Naive thymus-derived CD4-positive, alpha-beta T cell (primary cell): ENCODE data around the gene ATP6V1B1. TPM values are rescaled to one million over a fixed set of nuclear protein-coding genes. Genes with fewer than 3 reads are reported as not detected.

Experiments
- ATAC-seq: fragments of 150-1000 bp; cut with Tn5 transposase; 2 replicates; pipeline ENCODE4 v1.10.0; 2021; ENCODE audit warnings: mild to moderate bottlenecking, moderate library complexity
- CTCF ChIA-PET: fragments of 350-600 bp; sonication (Branson Sonifier 250); formaldehyde crosslinking; loops from one replicate; lab custom pipeline; 2021; ENCODE audit warnings: antibody characterized with exemption; lab: Charles Lee
- POLR2A ChIA-PET: fragments of 350-600 bp; sonication (Branson Sonifier 250); formaldehyde crosslinking; loops from one replicate; lab custom pipeline; 2021; ENCODE audit warnings: antibody characterized with exemption, inconsistent platforms; lab: Charles Lee
- DNase-seq, 9 donors: peaks; one replicate each; pipeline versions ENCODE4 v3.0.0 to v3.0.0-alpha.2; 2020 to 2022; ENCODE audit warnings: mixed read lengths in 1 of 9
- H3K27ac ChIP-seq: one replicate; pipeline ENCODE4 v1.7.0; 2013; ENCODE audit warnings: mild to moderate bottlenecking, low read depth, low read length, moderate library complexity
- H3K27me3 ChIP-seq, 2 donors: one replicate each; pipeline ENCODE4 v1.7.0; 2013; ENCODE audit warnings: low read length in 2 of 2, mild to moderate bottlenecking in 2 of 2, moderate library complexity in 2 of 2; ENCODE audit not compliant: control insufficient read depth in 2 of 2, insufficient read depth in 2 of 2
- H3K36me3 ChIP-seq, 3 experiments: 1 replicate in 2 of 3; 2 replicates in 1 of 3; pipeline ENCODE4 v1.7.0; 2013; ENCODE audit warnings: low read length in 3 of 3, mild to moderate bottlenecking in 3 of 3, moderate library complexity in 1 of 3; ENCODE audit not compliant: insufficient read depth in 3 of 3, control insufficient read depth in 2 of 3
- H3K4me1 ChIP-seq, 2 donors: one replicate each; pipeline ENCODE4 v1.7.0; 2013; ENCODE audit warnings: low read length in 2 of 2, mild to moderate bottlenecking in 2 of 2, moderate library complexity in 1 of 2; ENCODE audit not compliant: control insufficient read depth in 2 of 2, insufficient read depth in 2 of 2
- H3K4me3 ChIP-seq: 2 replicates; pipeline ENCODE4 v1.7.0; 2013; ENCODE audit warnings: mild to moderate bottlenecking, low read length
- H3K9me3 ChIP-seq, 3 experiments: 1 replicate in 2 of 3; 2 replicates in 1 of 3; pipeline ENCODE4 v1.7.0; 2013; ENCODE audit warnings: low read length in 3 of 3; ENCODE audit not compliant: control insufficient read depth in 2 of 3
- H3K27ac Mint-ChIP-seq, 9 donors: one replicate each; pipeline ENCODE4 v1.8.0; 2020 to 2022; ENCODE audit warnings: mixed read lengths in 9 of 9, mild to moderate bottlenecking in 8 of 9, moderate library complexity in 5 of 9, inconsistent platforms in 2 of 9
- H3K27me3 Mint-ChIP-seq, 5 donors: one replicate each; pipeline ENCODE4 v1.8.0; 2021 to 2022; ENCODE audit warnings: mixed read lengths in 5 of 5, mild to moderate bottlenecking in 1 of 5
- H3K36me3 Mint-ChIP-seq, 5 donors: one replicate each; pipeline ENCODE4 v1.8.0; 2020 to 2022; ENCODE audit warnings: mixed read lengths in 5 of 5, mild to moderate bottlenecking in 3 of 5, inconsistent platforms in 1 of 5
- H3K4me1 Mint-ChIP-seq, 7 donors: one replicate each; pipeline ENCODE4 v1.8.0; 2020 to 2022; ENCODE audit warnings: mixed read lengths in 7 of 7, mild to moderate bottlenecking in 3 of 7, inconsistent platforms in 1 of 7
- H3K4me3 Mint-ChIP-seq, 10 donors: one replicate each; pipeline ENCODE4 v1.8.0; 2020 to 2022; ENCODE audit warnings: mild to moderate bottlenecking in 10 of 10, mixed read lengths in 10 of 10, moderate library complexity in 6 of 10, inconsistent platforms in 2 of 10
- H3K9me3 Mint-ChIP-seq, 11 donors: one replicate each; pipeline ENCODE4 v1.8.0; 2020 to 2022; ENCODE audit warnings: mixed read lengths in 11 of 11, mild to moderate bottlenecking in 4 of 11, inconsistent platforms in 1 of 11, moderate library complexity in 1 of 11
- intact Hi-C, 2 donors: fragments of 100-400 bp; cut with micrococcal nuclease; formaldehyde crosslinking; loops; one replicate each; pipeline ENCODE4 v1.15.1; 2023
- polyA plus RNA-seq, 2 donors: library from polyadenylated mRNA; unstranded; fragments of 300-500 nt; fragmentation: Illumina TruSeq; gene quantifications; one replicate each; pipeline ENCODE4 v1.2.3, GENCODE V29; 2021
- total RNA-seq, 6 experiments: library from RNA in 5 of 6; stranded (reverse) in 5 of 6; gene quantifications; 1 replicate in 5 of 6; 2 replicates in 1 of 6; pipeline ENCODE4 v1.2.3 and lab custom pipeline; 2021 to 2026

ATP6V1B1 gene
- total and polyA plus RNA-seq, 7 experiments from 2014 or later = not detected

DNA sequence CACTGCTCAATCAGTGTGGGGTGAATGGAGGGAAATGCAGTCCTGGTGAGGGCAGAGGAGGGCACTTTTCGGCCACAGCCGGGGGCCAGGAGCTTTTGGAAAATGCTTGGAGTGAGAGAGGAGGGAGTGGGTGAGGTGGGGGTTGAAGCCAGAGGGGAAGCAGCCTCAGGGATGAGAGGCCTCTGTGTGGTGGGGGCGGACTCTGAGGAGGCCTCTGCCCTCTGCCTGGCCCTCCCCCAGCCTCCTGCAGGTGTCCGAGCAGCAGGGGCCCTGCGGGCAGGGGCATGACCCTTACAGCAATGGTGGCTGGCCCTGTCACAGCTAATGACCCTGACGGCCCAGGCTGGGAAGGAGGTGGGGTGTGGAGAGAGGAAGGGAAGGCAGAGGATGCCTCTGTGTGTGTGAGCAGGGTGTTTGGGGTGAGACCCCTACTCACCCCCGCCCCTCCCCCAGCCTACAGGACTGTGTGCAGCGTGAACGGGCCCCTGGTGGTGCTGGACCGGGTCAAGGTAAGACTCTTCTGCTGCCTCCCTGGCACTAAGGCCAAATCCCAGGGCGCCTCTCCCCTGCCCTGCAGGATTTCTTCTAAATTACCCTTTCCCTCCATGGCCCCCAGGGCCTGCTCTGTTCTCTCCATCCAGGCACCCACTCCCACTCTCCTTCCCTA lies 7.6 kb downstream of the ATP6V1B1 start:
- H3K27ac ChIP-seq = no peak overlapping the region
- H3K9me3 ChIP-seq = no peaks in the 10 kb centered on the region
- Mint-ChIP-seq H3K9me3 (no peaks in the 10 kb centered on the region), H3K36me3 (no peaks in the 10 kb centered on the region), H3K27ac (no peak overlapping the region), H3K27me3 (peaks cover 10 to 29% (median 16%) of the 10 kb centered on the region in 5 donors), H3K4me1 (peaks cover 7 to 16% (median 11%) of the 10 kb centered on the region in 7 donors), H3K4me3 (no peak overlapping the region)
- DNase-seq (no peak), ATAC-seq (no peak)
- CTCF ChIA-PET = interaction anchor here (0.5 to 1.6 kb wide), 4 partner anchors 10 to 634 kb away, joined by 3 to 6 read pairs (median 3); partner anchors contain the start of gene FIGLA
- H3K36me3 ChIP-seq = no peaks in the 10 kb centered on the region
- H3K4me3 ChIP-seq = no peak overlapping the region
- H3K27me3 ChIP-seq = no peaks in the 10 kb centered on the region
- intact Hi-C loops = loop anchor here in 1 of 2 donors (10.0 kb wide), 1 partner anchor 289 kb away; no protein-coding TSS in a partner anchor
- POLR2A ChIA-PET = no interaction called here
- peaks cover 0 to 4% of the 10 kb centered on the region in 2 donors for H3K4me1 ChIP-seq

DNA sequence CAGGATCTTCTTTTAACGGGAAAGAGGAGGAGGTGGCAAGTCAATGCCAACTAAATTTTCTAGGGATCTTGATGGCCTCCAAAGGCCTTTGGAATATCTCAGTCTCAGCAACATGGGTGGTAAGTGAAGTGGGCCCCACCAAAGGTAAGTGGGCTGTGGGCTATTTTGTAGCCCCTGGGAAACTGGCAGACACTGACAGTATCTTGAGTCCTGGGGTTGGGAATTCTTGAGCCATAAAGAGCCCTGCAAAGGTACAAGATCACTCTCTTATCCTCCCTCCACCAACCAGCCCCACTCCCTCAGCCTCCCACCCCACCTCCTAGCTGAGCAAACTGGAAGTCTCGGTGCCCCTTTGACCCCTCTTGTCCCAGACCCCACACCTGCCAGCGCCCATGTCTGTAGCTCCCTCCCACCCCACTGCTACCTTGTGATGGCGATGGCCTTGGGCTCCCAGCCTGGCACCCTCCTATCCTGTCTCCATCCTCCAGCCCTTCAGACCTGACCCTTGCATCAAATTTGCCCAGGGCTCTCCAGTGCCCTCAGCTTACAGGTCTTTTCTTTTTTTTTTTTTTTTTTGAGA lies 8.5 kb downstream of the ATP6V1B1 start:
- ATAC-seq = no peak
- H3K4me1 ChIP-seq = peaks cover 0 to 4% of the 10 kb centered on the region in 2 donors
- H3K4me3 ChIP-seq = no peak overlapping the region
- no peaks in the 10 kb centered on the region for H3K9me3 ChIP-seq
- DNase-seq = no peak
- Mint-ChIP-seq H3K4me3 (no peak overlapping the region), H3K27me3 (peaks cover 6 to 32% (median 17%) of the 10 kb centered on the region in 5 donors), H3K36me3 (no peaks in the 10 kb centered on the region), H3K9me3 (no peaks in the 10 kb centered on the region), H3K4me1 (peaks cover 10 to 18% (median 12%) of the 10 kb centered on the region in 7 donors), H3K27ac (peak overlapping the region in 2 of 9 donors; percentile 42 to 51)
- CTCF ChIA-PET = interaction anchor here (0.7 to 1.6 kb wide), 4 partner anchors 10 to 640 kb away, joined by 3 to 6 read pairs (median 3); partner anchors contain the start of gene FIGLA
- intact Hi-C loops = loop anchor here in 1 of 2 donors (10.0 kb wide), 1 partner anchor 289 kb away; no protein-coding TSS in a partner anchor
- POLR2A ChIA-PET = no interaction called here
- no peaks in the 10 kb centered on the region for H3K27me3 ChIP-seq
- no peaks in the 10 kb centered on the region for H3K36me3 ChIP-seq
- no peak overlapping the region for H3K27ac ChIP-seq

DNA sequence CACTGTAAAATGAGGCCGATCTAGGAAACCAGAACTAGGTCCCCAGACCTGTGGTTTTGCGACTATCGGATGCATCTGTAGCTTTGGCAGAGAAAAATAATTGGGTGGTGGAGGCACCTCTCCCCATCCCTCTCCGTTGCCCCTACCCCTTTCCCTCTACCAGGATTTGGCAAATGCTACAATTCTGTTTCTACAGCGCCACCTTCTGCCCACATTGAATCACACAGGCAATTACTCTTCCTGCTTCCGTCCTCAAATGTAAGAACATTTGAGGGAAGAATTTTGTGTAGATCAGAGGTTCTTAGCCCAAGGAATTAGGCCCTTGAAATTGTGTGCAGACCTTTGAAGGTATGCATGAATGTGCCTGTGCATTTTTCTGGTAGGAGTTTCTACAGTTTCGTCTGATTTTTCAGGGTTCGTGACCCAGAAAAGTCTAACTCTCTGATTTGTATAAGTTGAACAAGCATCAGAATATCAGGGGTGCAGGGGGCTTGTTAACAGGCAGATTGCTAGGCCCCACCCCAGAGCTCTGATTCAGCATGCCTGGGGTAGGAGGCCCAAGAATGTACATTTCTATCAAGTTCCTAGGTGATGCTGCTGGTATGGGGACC lies 11.2 kb downstream of the ATP6V1B1 start:
- Histone ChIP-seq H3K4me1 (peaks cover 0 to 4% of the 10 kb centered on the region in 2 donors), H3K27ac (no peak overlapping the region), H3K36me3 (no peaks in the 10 kb centered on the region), H3K27me3 (no peaks in the 10 kb centered on the region), H3K4me3 (no peak overlapping the region), H3K9me3 (no peaks in the 10 kb centered on the region)
- intact Hi-C loops = loop anchor here (1.0 to 10.0 kb wide), 3 partner anchors 76 to 645 kb away; partner anchors contain the start of gene FAM136A (in 1 of the 2)
- ChIA-PET CTCF (interaction anchor here (1.0 to 3.5 kb wide), 12 partner anchors 15 to 644 kb away, joined by 3 to 16 read pairs (median 4); partner anchors contain the start of gene FIGLA), POLR2A (interaction anchor here (1.5 kb wide), 1 partner anchor 644 kb away, joined by 4 read pairs; no protein-coding TSS in a partner anchor)
- Mint-ChIP-seq H3K36me3 (no peaks in the 10 kb centered on the region), H3K4me3 (peak overlapping the region in 1 of 10 donors; percentile 28), H3K4me1 (peaks cover 10 to 18% (median 14%) of the 10 kb centered on the region in 7 donors), H3K9me3 (no peaks in the 10 kb centered on the region), H3K27ac (no peak overlapping the region), H3K27me3 (peaks cover 0 to 25% (median 16%) of the 10 kb centered on the region in 5 donors)
- peak in 8 of 9 donors; percentile 16 to 56 (median 52) for DNase-seq
- peak; percentile 48 for ATAC-seq

DNA sequence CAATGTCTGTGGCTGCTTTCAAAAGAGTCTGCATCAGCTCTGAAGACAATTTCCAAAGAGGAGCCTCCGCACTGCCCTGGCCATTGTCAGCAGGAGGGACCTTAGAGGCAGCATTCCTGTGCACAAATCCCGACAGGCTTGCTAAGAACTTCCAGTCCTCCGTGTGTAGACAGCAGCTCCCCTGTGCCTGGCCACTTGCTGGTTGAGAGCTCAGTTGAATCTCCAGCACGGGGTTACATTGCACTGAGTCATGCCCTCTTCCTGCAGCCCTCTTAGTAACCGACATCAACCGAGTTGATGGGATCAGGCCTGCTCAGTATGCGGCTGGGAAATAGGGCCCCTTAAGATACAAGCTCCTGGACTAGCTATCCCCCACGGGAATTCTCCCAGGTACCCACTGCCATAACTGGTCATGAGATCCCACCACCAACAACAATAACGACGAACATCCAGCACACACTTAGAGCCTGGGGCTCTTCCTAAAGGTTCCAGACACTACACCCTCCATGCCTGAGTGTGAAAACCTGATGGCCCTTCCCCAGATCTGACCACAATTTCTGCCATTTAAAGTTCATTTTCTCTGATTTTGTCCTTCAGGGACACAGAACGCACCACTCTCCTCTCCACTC lies 12.0 kb downstream of the ATP6V1B1 start:
- ChIA-PET POLR2A (interaction anchor here (1.5 kb wide), 1 partner anchor 644 kb away, joined by 4 read pairs; no protein-coding TSS in a partner anchor), CTCF (interaction anchor here (0.6 to 3.5 kb wide), 13 partner anchors 14 to 643 kb away, joined by 3 to 16 read pairs (median 4); partner anchors contain the start of gene FIGLA)
- H3K4me3 Mint-ChIP-seq = peak overlapping the region; percentile 73 to 96 (median 84)
- Histone ChIP-seq H3K27ac (no peak overlapping the region), H3K9me3 (no peaks in the 10 kb centered on the region), H3K4me1 (peaks cover 0 to 4% of the 10 kb centered on the region in 2 donors), H3K27me3 (no peaks in the 10 kb centered on the region), H3K36me3 (no peaks in the 10 kb centered on the region), H3K4me3 (no peak overlapping the region)
- no peaks in the 10 kb centered on the region for H3K9me3 Mint-ChIP-seq
- intact Hi-C loops = loop anchor here (1.0 to 10.0 kb wide), 8 partner anchors 76 to 645 kb away; partner anchors contain the start of gene FAM136A (in 1 of the 2)
- H3K4me1 Mint-ChIP-seq = peaks cover 10 to 18% (median 14%) of the 10 kb centered on the region in 7 donors
- ATAC-seq (peak; percentile 12), DNase-seq (peak in 1 of 9 donors; percentile 3)
- no peak overlapping the region for H3K27ac Mint-ChIP-seq
- no peaks in the 10 kb centered on the region for H3K36me3 Mint-ChIP-seq
- H3K27me3 Mint-ChIP-seq = peaks cover 0 to 24% (median 19%) of the 10 kb centered on the region in 5 donors

DNA sequence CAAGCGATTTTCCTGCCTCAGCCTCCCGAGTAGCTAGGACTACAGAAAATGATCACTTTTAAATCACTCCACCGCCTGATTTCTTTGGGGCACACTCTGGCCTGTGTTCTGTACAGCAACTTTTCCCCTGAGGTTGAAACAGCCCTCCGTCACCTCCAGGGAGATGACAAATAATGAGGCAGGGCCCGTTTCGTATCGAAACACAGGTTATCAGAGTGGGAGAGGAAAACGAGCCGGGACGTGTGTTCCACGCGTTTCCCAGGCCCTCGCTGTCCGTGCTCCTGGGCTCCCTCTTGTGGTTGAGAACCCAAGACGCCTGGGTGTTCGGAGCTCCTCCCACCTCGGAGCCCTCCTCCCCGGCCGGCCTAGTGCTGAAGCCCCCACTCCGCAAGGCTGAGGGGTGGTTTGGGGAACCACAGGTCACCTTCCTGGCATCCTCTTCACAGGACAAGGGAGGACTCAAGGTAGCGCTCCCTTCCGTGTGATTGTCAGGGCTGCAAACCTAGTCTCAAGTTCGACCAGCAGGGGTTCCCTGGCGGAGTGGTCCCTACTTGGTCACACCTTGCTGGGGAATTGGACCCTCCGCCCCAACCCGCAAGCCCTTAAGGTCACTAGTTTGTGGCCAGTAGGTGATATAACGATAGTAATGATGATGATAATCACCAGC lies 12.8 kb downstream of the ATP6V1B1 start:
- intact Hi-C loops = loop anchor here (1.0 to 10.0 kb wide), 7 partner anchors 86 to 646 kb away; partner anchors contain the start of gene FAM136A (in 1 of the 2)
- no peaks in the 10 kb centered on the region for H3K36me3 Mint-ChIP-seq
- Histone ChIP-seq H3K4me3 (no peak overlapping the region), H3K36me3 (no peaks in the 10 kb centered on the region), H3K27ac (no peak overlapping the region), H3K4me1 (peaks cover 0 to 4% of the 10 kb centered on the region in 2 donors), H3K9me3 (no peaks in the 10 kb centered on the region), H3K27me3 (no peaks in the 10 kb centered on the region)
- CTCF ChIA-PET = interaction anchor here (0.5 to 3.5 kb wide), 12 partner anchors 13 to 644 kb away, joined by 3 to 16 read pairs (median 4); partner anchors contain the start of gene FIGLA
- DNase-seq = peak; percentile 52 to 78 (median 70)
- peak overlapping the region in 2 of 9 donors; percentile 53 to 71 for H3K27ac Mint-ChIP-seq
- POLR2A ChIA-PET = interaction anchor here (1.5 kb wide), 1 partner anchor 645 kb away, joined by 4 read pairs; no protein-coding TSS in a partner anchor
- ATAC-seq = peak; percentile 96
- peaks cover 10 to 18% (median 14%) of the 10 kb centered on the region in 7 donors for H3K4me1 Mint-ChIP-seq
- peaks cover under 1 to 29% (median 23%) of the 10 kb centered on the region in 5 donors for H3K27me3 Mint-ChIP-seq
- peak overlapping the region; percentile 73 to 96 (median 84) for H3K4me3 Mint-ChIP-seq
- no peaks in the 10 kb centered on the region for H3K9me3 Mint-ChIP-seq
